Caco-2 (cell line): Measurements from ENCODE around the gene LPCAT1. TPM values are rescaled to one million over a fixed set of nuclear protein-coding genes. Genes with fewer than 3 reads are reported as not detected.
"Not testable (repeated sequence)": the region's sequence is repeated elsewhere in the genome, so short reads cannot be mapped to it uniquely, and the experiment has no call there.

Experiments used
- BruUV-seq: library from RNA; stranded (reverse); fragments of 400-500 nt; replicated peaks from 2 replicates; lab custom pipeline; 2021; lab: Mats Ljungman, UMichigan
- CTCF ChIA-PET: fragments of 300-600 bp; sonication (Branson Sonifier 250); formaldehyde crosslinking; loops from one replicate; lab custom pipeline; 2022; ENCODE audit warnings: antibody characterized with exemption; lab: Charles Lee
- POLR2A ChIA-PET: fragments of 300-600 bp; sonication (Branson Sonifier 250); formaldehyde crosslinking; loops from one replicate; lab custom pipeline; 2022; ENCODE audit warnings: antibody characterized with exemption; lab: Charles Lee
- DNase-seq, 2 experiments: peaks; one replicate each; pipeline versions ENCODE4 v3.0.0 to v3.0.0-alpha.2; 2020 to 2022
- H3K27me3 ChIP-seq: replicated peaks from 2 replicates; pipeline ENCODE4 v1.6.0; 2011; ENCODE audit warnings: low read length; ENCODE audit not compliant: control insufficient read depth, insufficient read depth
- H3K36me3 ChIP-seq: 2 replicates; pipeline ENCODE4 v1.5.1; 2011; ENCODE audit warnings: low read length; ENCODE audit not compliant: control insufficient read depth, insufficient read depth
- H3K4me1 ChIP-seq: fragments of 250-450 bp; sonication (Bioruptor Pico); 2 replicates; pipeline ENCODE4 v1.5.1; 2020; ENCODE audit warnings: mild to moderate bottlenecking
- H3K4me3 ChIP-seq: 2 replicates; pipeline ENCODE4 v1.5.1; 2011; ENCODE audit warnings: low read depth, mild to moderate bottlenecking, control low read depth, low read length
- H3K9me3 ChIP-seq: fragments of 250-450 bp; sonication (Bioruptor Pico); 2 replicates; pipeline ENCODE4 v1.5.1; 2020; ENCODE audit warnings: mild to moderate bottlenecking, moderate library complexity
- H3K27ac Mint-ChIP-seq: one replicate; pipeline ENCODE4 v1.8.0; 2022; ENCODE audit warnings: mixed read lengths; ENCODE audit not compliant: unreplicated experiment
- H3K27me3 Mint-ChIP-seq: one replicate; pipeline ENCODE4 v1.8.0; 2022; ENCODE audit warnings: mixed read lengths; ENCODE audit not compliant: insufficient read depth, unreplicated experiment
- H3K36me3 Mint-ChIP-seq: one replicate; pipeline ENCODE4 v1.8.0; 2022; ENCODE audit warnings: mild to moderate bottlenecking, mixed read lengths; ENCODE audit not compliant: insufficient read depth, unreplicated experiment
- H3K4me1 Mint-ChIP-seq: one replicate; pipeline ENCODE4 v1.8.0; 2022; ENCODE audit warnings: low read depth, mixed read lengths; ENCODE audit not compliant: unreplicated experiment
- H3K4me3 Mint-ChIP-seq: one replicate; pipeline ENCODE4 v1.8.0; 2022; ENCODE audit warnings: mild to moderate bottlenecking, moderate library complexity, mixed read lengths; ENCODE audit not compliant: unreplicated experiment
- H3K9me3 Mint-ChIP-seq: one replicate; pipeline ENCODE4 v1.8.0; 2022; ENCODE audit warnings: mixed read lengths; ENCODE audit not compliant: unreplicated experiment
- CTCF ChIP-seq, 2 experiments: fragments of 200-600 bp in 1 of 2; IDR thresholded peaks; 1 replicate in 1 of 2; 2 replicates in 1 of 2; pipeline versions ENCODE4 v1.5.1 to v1.8.0; 2011 to 2022; ENCODE audit warnings: antibody characterized with exemption in 1 of 2, control low read depth in 1 of 2, inconsistent platforms in 1 of 2, low read depth in 1 of 2, low read length in 1 of 2, mild to moderate bottlenecking in 1 of 2, moderate library complexity in 1 of 2; ENCODE audit not compliant: insufficient read depth in 1 of 2, severe bottlenecking in 1 of 2, unreplicated experiment in 1 of 2
- intact Hi-C: fragments of 100-400 bp; cut with micrococcal nuclease; formaldehyde crosslinking; loops from one replicate; pipeline ENCODE4 v1.10.0; 2022; ENCODE audit not compliant: unreplicated experiment
- total RNA-seq: library from RNA; stranded (reverse); gene quantifications from 2 replicates; pipeline ENCODE4 v1.2.3, GENCODE V29; 2022

Gene LPCAT1
- total RNA-seq, 1 experiment from 2014 or later = 52.8 TPM

- Histone ChIP-seq H3K36me3 (peaks cover 3% of the 10 kb centered on the region; the same call in 1 of the 2 replicates), H3K4me3 (no peak overlapping the region), H3K27me3 (no peaks in the 10 kb centered on the region), H3K9me3 (no peaks in the 10 kb centered on the region), H3K4me1 (peaks cover 31% of the 10 kb centered on the region)
- ChIA-PET POLR2A (no interaction called here), CTCF (no interaction called here)
- intact Hi-C loops = loop anchor here (10.0 kb wide), 1 partner anchor 88 kb away; no protein-coding TSS in a partner anchor
- Mint-ChIP-seq H3K9me3 (no peaks in the 10 kb centered on the region), H3K4me1 (peaks cover 17% of the 10 kb centered on the region), H3K27me3 (no peaks in the 10 kb centered on the region), H3K27ac (peak overlapping the region; percentile 79), H3K4me3 (no peak overlapping the region), H3K36me3 (peaks cover 58% of the 10 kb centered on the region)
- DNase-seq = peak in 1 of 2 experiments; percentile 34
- TF ChIP-seq CTCF (IDR thresholded peaks at IDR 0.05; ENCODE audit: insufficient read depth in 1 of 2, low read depth in 1 of 2, low read length in 1 of 2, severe bottlenecking in 1 of 2, unreplicated experiment in 1 of 2) = no peak
- no TSS peak for BruUV-seq
These were observed 6.9 kb downstream of the LPCAT1 start for GRCh38 chr5:1516615-1517601.

GRCh38 chr5:1515921-1516571 is 7.7 kb downstream of the LPCAT1 start:
- Histone ChIP-seq H3K36me3 (peaks cover 3% of the 10 kb centered on the region), H3K27me3 (no peaks in the 10 kb centered on the region), H3K9me3 (no peaks in the 10 kb centered on the region), H3K4me1 (peaks cover 31% of the 10 kb centered on the region), H3K4me3 (no peak overlapping the region)
- H3K27ac Mint-ChIP-seq = peak overlapping the region; percentile 79
- peaks cover 50% of the 10 kb centered on the region for H3K36me3 Mint-ChIP-seq
- no peak for TF ChIP-seq CTCF (IDR thresholded peaks at IDR 0.05; ENCODE audit: insufficient read depth in 1 of 2, low read depth in 1 of 2, low read length in 1 of 2, severe bottlenecking in 1 of 2, unreplicated experiment in 1 of 2)
- H3K4me1 Mint-ChIP-seq = peaks cover 13% of the 10 kb centered on the region
- H3K9me3 Mint-ChIP-seq = no peaks in the 10 kb centered on the region
- CTCF ChIA-PET = interaction anchor here (0.5 kb wide), 1 partner anchor 127 kb away, joined by 3 read pairs; no protein-coding TSS in a partner anchor
- BruUV-seq = no TSS peak
- intact Hi-C loops = loop anchor here (1.0 to 10.0 kb wide), 2 partner anchors 7 to 89 kb away; partner anchors contain the start of gene LPCAT1
- no peaks in the 10 kb centered on the region for H3K27me3 Mint-ChIP-seq
- POLR2A ChIA-PET = no interaction called here
- peak overlapping the region; percentile 65 for H3K4me3 Mint-ChIP-seq
- peak; percentile 66 to 70 for DNase-seq

- ChIA-PET POLR2A (no interaction called here), CTCF (no interaction called here)
- intact Hi-C loops = loop anchor here (1.0 to 10.0 kb wide), 2 partner anchors 8 to 89 kb away; partner anchors contain the start of gene LPCAT1
- peak overlapping the region; percentile 79 for H3K27ac Mint-ChIP-seq
- Histone ChIP-seq H3K4me3 (no peak overlapping the region), H3K9me3 (no peaks in the 10 kb centered on the region), H3K4me1 (peaks cover 31% of the 10 kb centered on the region), H3K36me3 (peaks cover 3% of the 10 kb centered on the region), H3K27me3 (no peaks in the 10 kb centered on the region)
- peak overlapping the region; percentile 65 for H3K4me3 Mint-ChIP-seq
- no TSS peak for BruUV-seq
- H3K4me1 Mint-ChIP-seq = peaks cover 13% of the 10 kb centered on the region
- H3K27me3 Mint-ChIP-seq = no peaks in the 10 kb centered on the region
- DNase-seq = peak in 1 of 2 experiments; percentile 43
- H3K9me3 Mint-ChIP-seq = no peaks in the 10 kb centered on the region
- H3K36me3 Mint-ChIP-seq = peaks cover 50% of the 10 kb centered on the region
- TF ChIP-seq CTCF (IDR thresholded peaks at IDR 0.05; ENCODE audit: insufficient read depth in 1 of 2, low read depth in 1 of 2, low read length in 1 of 2, severe bottlenecking in 1 of 2, unreplicated experiment in 1 of 2) = no peak
These were observed 8.3 kb downstream of the LPCAT1 start for GRCh38 chr5:1515311-1515920.

GRCh38 chr5:1514819-1515310 is 8.9 kb downstream of the LPCAT1 start:
- Mint-ChIP-seq H3K27ac (peak overlapping the region; percentile 79), H3K4me3 (peak overlapping the region; percentile 65), H3K36me3 (peaks cover 50% of the 10 kb centered on the region), H3K4me1 (peaks cover 13% of the 10 kb centered on the region)
- H3K36me3 ChIP-seq, H3K27me3 Mint-ChIP-seq, POLR2A ChIA-PET, H3K27me3 ChIP-seq, H3K9me3 ChIP-seq, H3K9me3 Mint-ChIP-seq, CTCF ChIA-PET, BruUV-seq, H3K4me3 ChIP-seq: not testable (repeated sequence)
- DNase-seq = peak; percentile 76 to 77
- H3K4me1 ChIP-seq = peaks cover 31% of the 10 kb centered on the region
- intact Hi-C loops = loop anchor here (1.0 to 10.0 kb wide), 3 partner anchors 8 to 127 kb away; partner anchors contain the start of gene LPCAT1
